IgD-negative memory B cell (primary cell): ENCODE data around the gene NUDT15. TPM values are rescaled to one million over a fixed set of nuclear protein-coding genes. Genes with fewer than 3 reads are reported as not detected.

Experiments
- polyA plus RNA-seq: library from polyadenylated mRNA; unstranded; fragments of 300-500 nt; fragmentation: Illumina TruSeq; gene quantifications from one replicate; pipeline ENCODE4 v1.2.3, GENCODE V29; 2021

Gene NUDT15
- polyA plus RNA-seq, 1 donor from 2014 or later: 9.2 TPM

Other genes starting within 250 kb of the NUDT15 start
- gene SUCLA2, start 36.5 kb upstream of the NUDT15 start, polyA plus RNA-seq: 17.4 TPM
- gene MED4, start 57.4 kb downstream of the NUDT15 start, polyA plus RNA-seq: 76.6 TPM
- 538 TPM for gene ITM2B, start 195.5 kb downstream of the NUDT15 start, polyA plus RNA-seq